BLaER1 (cell line): ENCODE measurements around the gene PRKCE.

ENCODE experiments used
- H3K27ac ChIP-seq: shearing (Covaris generic); formaldehyde crosslinking; 2 replicates; pipeline ENCODE4 v1.8.1; 2022
- H3K27me3 ChIP-seq: shearing (Covaris generic); formaldehyde crosslinking; 2 replicates; pipeline ENCODE4 v1.8.1; 2022
- H3K36me3 ChIP-seq: shearing (Covaris generic); formaldehyde crosslinking; 2 replicates; pipeline ENCODE4 v1.8.1; 2022
- H3K4me1 ChIP-seq: shearing (Covaris generic); formaldehyde crosslinking; 2 replicates; pipeline ENCODE4 v1.8.1; 2022
- H3K4me2 ChIP-seq: shearing (Covaris generic); formaldehyde crosslinking; 2 replicates; pipeline ENCODE4 v1.8.1; 2022
- H3K4me3 ChIP-seq: shearing (Covaris generic); formaldehyde crosslinking; 2 replicates; pipeline ENCODE4 v1.8.1; 2022
- H3K9ac ChIP-seq: shearing (Covaris generic); formaldehyde crosslinking; 2 replicates; pipeline ENCODE4 v1.8.1; 2022
- H3K9me3 ChIP-seq: shearing (Covaris generic); formaldehyde crosslinking; 2 replicates; pipeline ENCODE4 v1.8.1; 2022
- H4K20me1 ChIP-seq: shearing (Covaris generic); formaldehyde crosslinking; 2 replicates; pipeline ENCODE4 v1.8.1; 2022
- Cebpa-rat ChIP-seq: shearing (Covaris generic); IDR thresholded peaks from 2 replicates; pipeline ENCODE4 v1.8.1; 2022

The PRKCE gene

DNA sequence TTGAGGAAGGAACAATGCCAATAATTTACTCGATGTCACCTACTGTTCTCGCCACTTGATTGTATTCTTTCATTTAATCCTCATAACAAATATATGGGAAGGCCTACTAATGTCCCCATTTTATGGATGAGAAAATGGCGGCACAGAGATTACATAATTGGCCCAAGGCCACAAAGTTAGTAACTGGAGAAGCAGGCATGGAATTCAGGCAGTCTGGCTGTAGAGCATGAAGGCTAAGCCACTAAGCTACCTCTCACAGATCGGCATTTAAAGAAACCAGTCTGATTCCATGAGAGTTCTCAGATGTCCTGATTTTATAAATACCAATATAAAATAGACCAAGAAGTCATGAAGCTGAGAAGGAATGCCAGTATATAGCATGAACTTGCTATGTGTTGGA lies 523.9 kb downstream of the PRKCE start:
- H3K4me1 ChIP-seq, result peaks cover 27% of the 10 kb centered on the region
- no peak overlapping the region for H3K4me3 ChIP-seq
- H3K9me3 ChIP-seq, result no peaks in the 10 kb centered on the region
- H3K36me3 ChIP-seq, result peaks cover 98% of the 10 kb centered on the region
- 0 out of 2 replicates have a peak, but pooled peaks cover 36% of the 10 kb centered on the region for H4K20me1 ChIP-seq
- H3K27me3 ChIP-seq, result no peaks in the 10 kb centered on the region
- H3K4me2 ChIP-seq, result no peak overlapping the region
- H3K27ac ChIP-seq, result no peak overlapping the region
- TF ChIP-seq Cebpa-rat, result no peak
- no peak overlapping the region for H3K9ac ChIP-seq

DNA sequence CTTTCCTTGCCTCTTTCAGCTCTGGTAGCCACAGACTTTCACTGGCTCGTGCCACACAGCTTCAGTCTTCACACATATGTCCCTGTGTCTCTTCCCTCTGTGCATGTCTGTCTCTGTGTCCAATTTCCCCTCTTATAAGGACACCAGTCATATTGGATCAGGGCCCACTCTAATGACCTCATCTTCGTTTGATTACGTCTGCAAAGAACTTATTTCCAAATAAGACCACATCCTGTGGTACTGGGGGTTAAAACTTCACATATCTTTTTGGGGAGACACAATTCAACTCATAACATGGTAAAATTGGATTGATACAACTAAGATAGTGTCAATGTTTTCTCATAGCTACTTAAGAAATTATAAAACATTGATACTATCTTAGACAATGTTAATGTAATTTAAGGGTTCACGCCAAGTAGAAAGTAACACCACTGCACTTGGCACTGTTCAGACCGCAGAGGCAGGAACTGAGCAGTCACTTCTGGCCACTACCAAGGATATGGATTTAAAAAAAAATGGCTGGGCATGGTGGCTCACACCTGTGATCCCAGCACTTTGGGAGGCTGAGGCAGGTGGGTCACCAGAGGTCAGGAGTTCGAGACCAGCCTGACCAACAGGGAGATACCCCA lies 526.1 kb downstream of the PRKCE start:
- Histone ChIP-seq H3K9ac (no peak overlapping the region), H3K36me3 (peaks cover 98% of the 10 kb centered on the region), H3K27me3 (no peaks in the 10 kb centered on the region), H3K4me3 (no peak overlapping the region), H4K20me1 (0 out of 2 replicates have a peak, but pooled peaks cover 30% of the 10 kb centered on the region), H3K27ac (no peak overlapping the region), H3K4me1 (peaks cover 27% of the 10 kb centered on the region), H3K9me3 (no peaks in the 10 kb centered on the region), H3K4me2 (no peak overlapping the region)
- TF ChIP-seq Cebpa-rat, result no peak

GRCh38 chr2:46179037-46179621 lies 527.7 kb downstream of the PRKCE start:
- Histone ChIP-seq H3K9ac (0 out of 2 replicates have a peak overlapping the region, but pooled peaks have one; percentile 29), H3K9me3 (no peaks in the 10 kb centered on the region), H3K36me3 (peaks cover 98% of the 10 kb centered on the region), H3K27ac (peak overlapping the region; percentile 52; the same call in 1 of the 2 replicates), H4K20me1 (0 out of 2 replicates have a peak, but pooled peaks cover 30% of the 10 kb centered on the region), H3K4me2 (peak overlapping the region; percentile 55), H3K27me3 (no peaks in the 10 kb centered on the region), H3K4me1 (peaks cover 27% of the 10 kb centered on the region), H3K4me3 (no peak overlapping the region)
- no peak for TF ChIP-seq Cebpa-rat

DNA sequence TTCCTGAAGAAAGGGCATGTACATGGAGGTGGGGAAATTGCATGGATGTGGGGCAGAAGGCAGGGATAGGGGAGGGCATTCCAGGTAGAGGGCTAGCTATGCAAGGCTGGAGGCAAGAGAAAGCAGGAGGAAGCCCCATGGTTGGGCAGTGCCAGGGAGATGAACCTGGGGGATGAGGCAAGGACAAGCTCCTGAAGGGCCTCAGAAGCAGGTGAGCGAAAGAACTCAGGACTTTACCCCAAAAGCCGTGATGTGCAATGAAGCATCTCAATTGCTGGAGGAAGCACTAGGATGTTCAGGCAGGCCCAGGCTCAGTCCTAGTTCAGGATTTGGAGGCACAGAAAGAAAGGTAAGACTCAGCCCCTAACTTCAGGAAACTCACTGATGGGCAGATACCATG lies 528.7 kb downstream of the PRKCE start:
- Histone ChIP-seq H3K9ac (no peak overlapping the region), H3K4me2 (no peak overlapping the region), H3K27me3 (no peaks in the 10 kb centered on the region), H3K9me3 (no peaks in the 10 kb centered on the region), H3K4me3 (no peak overlapping the region), H3K36me3 (peaks cover 98% of the 10 kb centered on the region), H4K20me1 (0 out of 2 replicates have a peak, but pooled peaks cover 28% of the 10 kb centered on the region), H3K4me1 (peaks cover 27% of the 10 kb centered on the region), H3K27ac (no peak overlapping the region)
- TF ChIP-seq Cebpa-rat, result no peak

- H3K27me3 ChIP-seq, result no peaks in the 10 kb centered on the region
- peaks cover 33% of the 10 kb centered on the region for H3K4me1 ChIP-seq
- TF ChIP-seq Cebpa-rat, result no peak
- 0 out of 2 replicates have a peak, but pooled peaks cover 22% of the 10 kb centered on the region for H4K20me1 ChIP-seq
- peaks cover 97% of the 10 kb centered on the region for H3K36me3 ChIP-seq
- no peaks in the 10 kb centered on the region for H3K9me3 ChIP-seq
- no peak overlapping the region for H3K4me3 ChIP-seq
- H3K27ac ChIP-seq, result no peak overlapping the region
- H3K9ac ChIP-seq, result no peak overlapping the region
- H3K4me2 ChIP-seq, result no peak overlapping the region
Observed at GRCh38 chr2:46181306-46181705, 529.8 kb downstream of the PRKCE start.

DNA sequence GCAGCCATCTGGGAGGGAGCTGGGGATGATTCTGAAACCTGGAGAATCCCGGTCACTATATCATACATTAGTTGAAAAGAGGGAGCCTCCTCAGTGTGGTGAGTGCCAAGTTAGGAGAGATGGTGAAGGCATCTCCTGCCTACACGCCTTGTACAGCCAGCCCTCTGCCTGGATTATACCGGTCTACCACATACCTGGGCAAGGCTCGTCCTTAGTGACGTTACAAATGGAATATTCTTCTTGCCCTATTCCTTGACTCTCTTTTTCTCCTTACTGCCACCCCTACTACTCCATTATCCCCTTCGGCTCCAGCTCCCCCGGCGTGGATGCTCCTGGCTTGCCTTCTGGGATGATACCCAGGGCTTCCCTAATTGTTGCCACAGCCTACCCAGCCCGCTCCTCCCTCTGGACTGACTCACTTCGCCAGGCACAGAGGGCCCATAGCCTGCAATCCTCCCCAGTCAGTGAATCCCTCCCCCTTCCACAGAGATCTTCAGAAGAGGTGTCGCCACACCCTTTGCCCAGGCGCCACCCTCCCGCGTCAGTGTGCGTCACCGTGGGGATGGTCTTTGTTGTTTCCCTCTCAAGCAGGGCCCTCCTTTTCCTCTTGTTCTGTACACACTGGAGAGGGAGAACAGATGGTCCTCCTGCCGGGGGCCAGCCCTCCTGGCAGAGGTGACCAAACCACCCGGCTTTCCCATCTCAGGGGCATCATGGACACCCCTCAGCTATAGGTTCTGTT lies 530.5 kb downstream of the PRKCE start:
- no peak overlapping the region for H3K9ac ChIP-seq
- TF ChIP-seq Cebpa-rat, result no peak
- no peaks in the 10 kb centered on the region for H3K9me3 ChIP-seq
- peaks cover 38% of the 10 kb centered on the region for H3K4me1 ChIP-seq
- H3K27me3 ChIP-seq, result no peaks in the 10 kb centered on the region
- H3K4me3 ChIP-seq, result no peak overlapping the region
- no peak overlapping the region for H3K4me2 ChIP-seq
- peaks cover 96% of the 10 kb centered on the region for H3K36me3 ChIP-seq
- H3K27ac ChIP-seq, result no peak overlapping the region
- 0 out of 2 replicates have a peak, but pooled peaks cover 22% of the 10 kb centered on the region for H4K20me1 ChIP-seq

DNA sequence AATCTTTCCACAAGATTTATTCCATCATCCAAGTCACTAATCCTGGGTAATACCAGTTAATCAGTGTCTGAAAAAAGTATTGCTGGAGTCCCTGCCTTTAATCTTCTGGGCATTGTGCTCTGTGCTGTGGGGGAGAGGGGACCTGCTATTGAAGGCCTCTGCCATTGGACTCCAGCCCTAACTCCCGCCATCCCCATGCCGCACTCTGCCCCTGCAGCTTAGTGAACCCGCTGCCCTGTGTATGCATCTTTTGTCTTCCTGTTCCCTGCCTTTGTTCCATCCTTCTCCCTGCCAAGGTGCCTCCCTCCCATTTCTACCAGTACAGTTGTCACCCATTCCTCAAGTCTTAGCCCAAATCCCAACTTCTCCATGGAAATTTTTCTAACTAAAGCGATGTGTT lies 532.0 kb downstream of the PRKCE start:
- H3K27ac ChIP-seq, result no peak overlapping the region

DNA sequence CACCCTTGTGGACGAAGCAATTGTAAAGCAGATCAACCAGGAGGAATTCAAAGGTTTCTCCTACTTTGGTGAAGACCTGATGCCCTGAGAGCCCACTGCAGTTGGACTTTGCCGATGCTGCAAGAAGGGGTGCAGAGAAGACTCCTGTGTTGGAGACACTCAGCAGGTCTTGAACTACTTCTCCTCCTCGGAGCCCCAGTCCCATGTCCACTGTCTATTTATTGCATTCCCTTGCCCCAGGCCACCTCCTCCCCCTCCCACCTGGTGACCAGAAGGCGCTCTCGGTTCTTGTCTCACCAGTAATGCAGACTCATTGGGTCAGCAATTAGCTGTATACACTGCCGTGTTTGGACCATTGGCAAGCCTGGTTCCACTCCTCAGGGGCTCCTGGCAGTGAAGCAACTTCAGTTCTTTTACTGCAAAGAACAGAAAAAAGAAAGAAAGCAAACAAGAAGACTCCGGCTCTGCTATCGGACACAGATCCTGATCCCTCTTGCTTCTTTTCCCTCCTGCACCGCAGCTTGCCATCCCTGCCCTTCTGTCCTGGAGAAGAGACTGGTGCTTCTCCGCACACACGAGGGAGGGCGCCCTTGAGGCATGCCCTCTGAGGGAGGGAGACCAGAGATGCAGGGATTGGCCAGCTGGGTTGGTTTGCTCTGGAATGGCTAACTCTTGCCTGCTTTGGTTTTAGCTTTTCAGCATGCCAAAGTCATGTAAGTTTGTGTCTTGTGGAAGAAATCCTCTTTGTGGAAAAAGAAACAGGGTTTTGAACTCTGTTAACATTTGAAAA lies 533.5 kb downstream of the PRKCE start:
- H3K9ac ChIP-seq, result no peak overlapping the region
- H3K36me3 ChIP-seq, result peaks cover 85% of the 10 kb centered on the region
- H3K27me3 ChIP-seq, result no peaks in the 10 kb centered on the region
- TF ChIP-seq Cebpa-rat, result no peak
- H3K4me1 ChIP-seq, result peaks cover 19% of the 10 kb centered on the region
- no peaks in the 10 kb centered on the region for H3K9me3 ChIP-seq
- no peak overlapping the region for H3K4me2 ChIP-seq
- H3K4me3 ChIP-seq, result no peak overlapping the region
- no peak overlapping the region for H3K27ac ChIP-seq
- 0 out of 2 replicates have a peak, but pooled peaks cover 9% of the 10 kb centered on the region for H4K20me1 ChIP-seq

More for the DNA sequence above, 532.0 kb downstream of the PRKCE start:
- peaks cover 30% of the 10 kb centered on the region for H3K4me1 ChIP-seq
- H3K9me3 ChIP-seq, result no peaks in the 10 kb centered on the region
- H4K20me1 ChIP-seq, result 0 out of 2 replicates have a peak, but pooled peaks cover 22% of the 10 kb centered on the region
- H3K27me3 ChIP-seq, result no peaks in the 10 kb centered on the region
- no peak overlapping the region for H3K9ac ChIP-seq
- no peak overlapping the region for H3K4me3 ChIP-seq
- no peak overlapping the region for H3K4me2 ChIP-seq
- TF ChIP-seq Cebpa-rat, result no peak
- H3K36me3 ChIP-seq, result peaks cover 94% of the 10 kb centered on the region

DNA sequence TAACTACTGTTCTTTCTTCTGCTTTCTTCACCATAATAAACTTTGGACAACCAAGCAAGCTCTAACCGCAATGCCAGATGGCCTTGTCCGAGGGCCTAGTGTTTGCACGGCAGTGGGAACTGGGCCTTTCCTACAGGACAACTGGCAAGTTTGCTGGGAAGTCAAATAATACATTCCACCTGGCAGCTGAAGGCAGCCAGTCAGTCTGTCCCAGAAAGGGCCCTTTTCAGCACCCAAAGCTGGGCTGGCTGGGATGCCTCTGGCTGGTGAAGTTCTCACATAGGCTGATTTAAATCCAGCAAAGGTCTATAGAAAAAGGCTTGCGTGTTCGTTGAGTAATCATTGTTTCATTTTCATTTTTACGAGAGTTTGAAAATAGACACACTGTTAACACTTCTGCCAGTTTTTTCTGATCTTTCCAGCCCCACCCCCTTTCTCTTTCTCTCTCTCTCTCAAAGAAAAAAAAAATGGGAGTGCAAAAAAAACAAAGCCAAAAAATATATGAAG lies 535.7 kb downstream of the PRKCE start:
- peak overlapping the region; percentile 22; the same call in 1 of the 2 replicates for H3K27ac ChIP-seq

More for the DNA sequence above, 535.7 kb downstream of the PRKCE start:
- no peak for TF ChIP-seq Cebpa-rat
- H3K9me3 ChIP-seq, result no peaks in the 10 kb centered on the region
- H4K20me1 ChIP-seq, result 0 out of 2 replicates have a peak, but pooled peaks cover 4% of the 10 kb centered on the region
- no peak overlapping the region for H3K9ac ChIP-seq
- H3K4me2 ChIP-seq, result peak overlapping the region; percentile 49
- peaks cover 19% of the 10 kb centered on the region for H3K4me1 ChIP-seq
- peaks cover 63% of the 10 kb centered on the region for H3K36me3 ChIP-seq
- H3K27me3 ChIP-seq, result no peaks in the 10 kb centered on the region
- no peak overlapping the region for H3K4me3 ChIP-seq
